Keratinocyte (primary cell): ENCODE data around the gene ACO2.

Experiments used
- EZH2 ChIP-seq: IDR thresholded peaks from one replicate; pipeline ENCODE4 v1.6.1; 2012; ENCODE audit warnings: inconsistent platforms, mild to moderate bottlenecking, low read length, moderate library complexity
- TF ChIP-seq, protein P1 (sequence below), 3 experiments: IDR thresholded peaks in 1 of 3; conservative IDR thresholded peaks in 1 of 3; optimal IDR thresholded peaks in 1 of 3; 2 replicates in 2 of 3; 3 replicates in 1 of 3; pipeline versions ENCODE3 to v1.5.1; 2011; ENCODE audit warnings: low read length in 3 of 3, mild to moderate bottlenecking in 3 of 3, moderate library complexity in 2 of 3, control low read depth in 1 of 3, inconsistent platforms in 1 of 3; ENCODE audit not compliant: insufficient read depth in 2 of 3; ENCODE audit errors: extremely low read depth in 1 of 3

GRCh38 chr22:41574847-41575381 is 106.0 kb downstream of the ACO2 start:
- TF ChIP-seq, protein P1, sequence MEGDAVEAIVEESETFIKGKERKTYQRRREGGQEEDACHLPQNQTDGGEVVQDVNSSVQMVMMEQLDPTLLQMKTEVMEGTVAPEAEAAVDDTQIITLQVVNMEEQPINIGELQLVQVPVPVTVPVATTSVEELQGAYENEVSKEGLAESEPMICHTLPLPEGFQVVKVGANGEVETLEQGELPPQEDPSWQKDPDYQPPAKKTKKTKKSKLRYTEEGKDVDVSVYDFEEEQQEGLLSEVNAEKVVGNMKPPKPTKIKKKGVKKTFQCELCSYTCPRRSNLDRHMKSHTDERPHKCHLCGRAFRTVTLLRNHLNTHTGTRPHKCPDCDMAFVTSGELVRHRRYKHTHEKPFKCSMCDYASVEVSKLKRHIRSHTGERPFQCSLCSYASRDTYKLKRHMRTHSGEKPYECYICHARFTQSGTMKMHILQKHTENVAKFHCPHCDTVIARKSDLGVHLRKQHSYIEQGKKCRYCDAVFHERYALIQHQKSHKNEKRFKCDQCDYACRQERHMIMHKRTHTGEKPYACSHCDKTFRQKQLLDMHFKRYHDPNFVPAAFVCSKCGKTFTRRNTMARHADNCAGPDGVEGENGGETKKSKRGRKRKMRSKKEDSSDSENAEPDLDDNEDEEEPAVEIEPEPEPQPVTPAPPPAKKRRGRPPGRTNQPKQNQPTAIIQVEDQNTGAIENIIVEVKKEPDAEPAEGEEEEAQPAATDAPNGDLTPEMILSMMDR (optimal IDR thresholded peaks at IDR 0.05 in 1 of 3, IDR thresholded peaks at IDR 0.05 in 1 of 3, conservative IDR thresholded peaks at IDR 0.05 in 1 of 3; ENCODE audit: extremely low read depth in 1 of 3, insufficient read depth in 2 of 3, low read length in 3 of 3), result no peak
- TF ChIP-seq EZH2, result no peak
